Suppressor macrophage treated with lipopolysaccharide for 4 hours (primary cell): Measurements from ENCODE around the gene CLSTN2.
"Not testable (repeated sequence)": the region's sequence is repeated elsewhere in the genome, so short reads cannot be mapped to it uniquely, and the experiment has no call there.

Experiments used
- DNase-seq: peaks from one replicate; pipeline ENCODE4 v3.0.0-alpha.2; 2020

Gene CLSTN2

DNA sequence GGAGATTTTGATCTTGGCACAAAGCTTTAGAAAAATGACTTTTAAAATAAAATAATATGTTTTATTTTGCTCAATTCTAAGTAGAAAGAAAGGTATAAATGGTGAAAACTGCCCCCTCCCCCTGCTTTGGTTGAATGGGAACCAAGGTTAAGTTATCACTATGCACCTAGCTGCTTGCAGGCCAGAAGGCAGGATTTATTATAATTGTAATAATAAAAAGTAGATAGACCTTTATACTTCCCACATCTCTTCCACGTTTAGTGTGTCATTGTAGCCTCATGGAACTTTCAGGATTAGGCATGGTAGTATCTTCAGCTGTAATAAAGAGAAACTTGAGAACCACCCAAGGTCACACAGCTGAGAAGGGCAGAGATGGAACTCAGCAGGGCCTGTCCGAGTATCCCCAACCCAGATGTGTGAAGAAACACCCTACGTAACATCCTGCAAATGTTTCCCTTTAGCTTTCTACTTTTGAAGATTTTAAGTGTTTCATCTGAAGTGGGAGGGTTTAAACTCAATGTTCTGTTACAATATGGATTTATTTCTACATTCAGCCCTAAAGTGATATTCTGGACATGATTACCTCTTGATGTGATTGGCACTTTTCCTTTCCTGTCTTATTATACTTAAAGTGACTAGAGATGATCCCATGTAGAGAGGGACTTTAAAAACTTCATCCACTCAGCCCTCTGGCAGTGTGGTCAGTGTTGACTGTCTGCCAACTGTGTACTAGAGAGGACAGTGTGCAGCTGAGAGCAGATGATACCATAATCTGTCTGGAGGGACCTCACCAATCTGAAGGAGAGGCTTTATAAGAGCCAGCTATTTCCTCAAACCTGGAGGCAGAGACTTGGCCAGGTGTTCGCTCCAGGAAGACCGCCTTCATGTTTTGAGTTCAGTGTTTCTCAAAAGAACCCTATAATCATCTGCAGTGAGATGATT is 460.4 kb downstream of the CLSTN2 start:
- DNase-seq, result no peak

DNA sequence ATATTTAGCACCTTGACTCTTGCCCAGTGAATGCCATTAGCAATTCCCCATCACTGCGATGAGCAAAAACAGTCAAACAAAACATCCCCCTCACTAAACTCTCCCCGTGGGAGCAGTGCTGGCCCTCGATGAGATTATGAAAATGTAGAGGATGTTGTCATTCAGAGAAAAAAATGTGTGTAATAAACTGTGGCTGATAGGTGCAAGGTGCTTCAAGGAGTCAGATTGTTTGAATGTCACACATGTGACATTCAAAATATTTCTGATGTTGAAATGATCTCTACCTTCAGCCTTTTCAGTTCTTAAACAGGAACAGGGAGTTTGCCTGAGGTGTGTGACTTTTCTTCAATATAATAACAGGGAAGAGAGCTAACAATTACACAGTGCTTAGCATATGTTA is 461.1 kb downstream of the CLSTN2 start:
- DNase-seq, result no peak

DNA sequence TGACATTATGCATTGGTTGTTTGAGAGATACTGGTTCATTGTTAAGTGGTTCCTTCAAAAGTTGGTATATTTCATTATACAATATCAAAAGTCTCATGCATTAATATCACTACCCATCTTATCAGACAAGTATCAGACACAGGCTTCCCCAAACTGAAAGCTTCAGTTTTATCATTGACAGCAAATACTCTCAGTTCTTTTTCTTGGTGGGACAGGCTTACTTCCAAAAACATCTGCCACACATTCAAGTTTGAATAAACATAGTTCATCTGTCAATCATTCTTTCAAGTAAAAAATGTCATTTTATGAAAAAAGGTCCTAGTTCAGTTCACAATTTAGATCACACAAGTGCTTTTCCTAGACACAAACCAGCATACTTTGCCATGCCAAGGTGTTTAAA is 462.9 kb downstream of the CLSTN2 start:
- no peak for DNase-seq

DNA sequence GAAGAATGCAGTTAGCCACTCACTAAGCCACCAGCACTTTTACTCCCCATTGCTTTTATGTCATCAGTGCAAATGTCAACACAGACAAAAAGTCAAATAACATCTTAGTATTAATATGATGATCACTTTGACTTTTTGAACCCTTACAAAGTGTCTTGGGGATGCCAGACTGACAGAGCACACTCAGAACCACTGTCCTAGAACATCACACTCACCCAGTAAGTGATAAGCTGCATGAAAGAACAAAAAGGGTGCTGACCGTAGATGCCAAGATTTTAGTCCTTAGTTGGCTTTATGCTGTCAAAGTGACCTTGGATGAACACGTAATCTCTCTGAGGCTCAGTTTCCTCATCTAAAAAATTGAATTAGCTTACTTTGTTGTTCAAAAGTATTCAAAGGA is 463.4 kb downstream of the CLSTN2 start:
- no peak for DNase-seq

DNA sequence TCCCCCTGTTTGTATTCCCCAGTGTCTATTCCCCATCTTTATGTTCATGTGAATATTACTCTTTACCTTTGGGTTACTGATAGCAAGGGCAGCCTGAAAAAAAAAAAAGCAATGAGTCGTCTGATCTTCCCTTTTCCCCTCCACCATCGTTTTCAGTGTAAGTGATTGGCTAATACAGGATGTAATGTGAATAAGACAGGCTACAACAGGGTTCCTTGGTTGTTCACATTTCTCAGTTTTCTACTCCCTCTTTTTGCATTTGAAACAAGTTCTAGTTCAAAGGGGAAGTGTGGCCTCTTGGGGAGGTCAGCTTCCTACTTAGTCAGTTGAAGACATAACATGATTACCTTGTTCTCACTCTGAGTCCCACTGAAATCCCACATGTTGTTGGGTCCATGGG is 464.9 kb downstream of the CLSTN2 start:
- DNase-seq, result peak; percentile 37

DNA sequence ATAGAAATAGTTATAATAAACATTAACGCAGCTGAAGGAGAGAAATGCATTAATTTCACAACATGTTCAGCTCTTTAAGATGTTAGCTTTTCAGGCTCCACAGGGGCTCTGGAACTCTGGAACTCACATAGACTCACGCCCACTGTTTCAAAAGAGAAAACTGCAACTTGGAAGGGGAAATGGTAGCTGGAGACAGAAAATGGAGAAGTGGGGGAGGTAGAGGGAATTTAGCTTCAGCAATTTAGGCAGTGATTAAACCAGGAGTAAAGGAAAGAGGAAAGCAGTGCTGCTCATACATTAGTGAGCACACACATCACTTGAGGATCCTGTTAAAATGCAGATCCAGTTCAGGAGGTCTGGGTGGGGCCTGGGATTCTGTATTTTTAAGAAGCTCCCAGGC is 468.1 kb downstream of the CLSTN2 start:
- peak; percentile 50 for DNase-seq

DNA sequence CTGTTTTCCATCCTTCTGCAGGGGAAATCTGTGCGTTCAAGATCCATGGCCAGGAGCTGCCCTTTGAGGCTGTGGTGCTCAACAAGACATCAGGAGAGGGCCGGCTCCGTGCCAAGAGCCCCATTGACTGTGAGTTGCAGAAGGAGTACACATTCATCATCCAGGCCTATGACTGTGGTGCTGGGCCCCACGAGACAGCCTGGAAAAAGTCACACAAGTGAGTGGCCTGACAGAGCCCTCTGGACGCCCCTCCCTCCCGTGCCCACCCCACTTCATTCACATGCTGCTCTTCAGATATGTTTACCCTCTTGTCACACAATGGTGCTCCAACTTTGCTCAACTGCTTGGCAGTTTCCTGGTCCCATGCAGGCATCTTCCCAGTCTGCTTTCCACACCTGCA is 468.6 kb downstream of the CLSTN2 start:
- no peak for DNase-seq

DNA sequence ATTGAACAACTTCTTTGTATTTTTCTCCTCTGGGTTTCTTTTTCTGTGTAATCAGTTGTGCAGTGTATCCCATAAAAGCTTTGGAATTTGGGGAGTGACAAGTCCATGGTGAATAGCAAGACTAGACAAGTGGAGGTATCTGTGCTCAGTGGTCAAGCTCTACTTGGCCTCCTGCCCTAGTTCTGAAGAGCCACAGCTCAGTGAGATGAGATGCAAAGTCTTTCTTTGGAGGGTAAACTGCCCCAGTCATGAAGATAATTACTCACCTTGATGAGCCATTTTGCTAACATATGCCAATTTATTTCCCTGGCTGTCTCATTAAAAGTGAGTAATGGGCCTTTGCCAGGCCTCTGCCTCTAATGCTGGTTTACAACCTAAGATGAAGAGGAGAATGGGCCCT is 471.7 kb downstream of the CLSTN2 start:
- DNase-seq, result no peak

DNA sequence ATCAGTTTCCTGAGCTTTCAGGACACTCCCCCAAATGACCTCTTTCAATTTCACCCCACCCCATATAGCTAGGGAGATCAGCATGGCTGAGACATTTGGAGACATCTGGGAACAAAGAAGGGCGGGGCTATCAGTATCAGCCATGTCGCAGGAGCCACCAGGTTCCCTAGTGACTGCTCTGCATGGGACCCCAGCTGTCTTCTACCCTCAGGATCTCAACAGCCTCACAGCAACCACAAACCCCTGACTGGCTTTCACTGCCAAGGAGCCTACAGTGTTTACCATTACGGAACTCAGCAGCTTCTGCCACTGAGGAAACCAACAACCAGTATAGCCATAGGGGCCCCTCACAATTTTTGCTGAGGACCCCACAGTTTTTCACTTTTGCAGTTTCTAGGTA is 473.3 kb downstream of the CLSTN2 start:
- DNase-seq, result no peak

DNA sequence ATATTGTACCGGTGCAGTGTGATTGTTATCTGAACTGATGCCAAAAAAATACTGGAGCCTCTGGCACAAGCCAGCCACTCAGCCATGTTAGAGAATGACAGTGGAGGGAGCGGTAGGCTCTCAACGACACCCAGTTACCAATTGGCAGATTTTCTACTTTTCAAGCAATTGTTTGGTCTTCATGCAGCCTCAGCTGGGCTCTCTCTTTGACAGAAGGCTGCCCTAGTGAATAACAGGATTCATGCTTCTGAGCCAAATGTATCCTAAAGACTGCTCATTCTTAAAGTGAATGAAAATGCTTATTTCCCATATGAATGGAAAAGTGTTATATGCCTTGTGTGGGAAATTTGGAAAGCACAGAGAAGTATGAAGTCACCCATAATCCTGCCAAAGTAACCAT is 481.7 kb downstream of the CLSTN2 start:
- DNase-seq, result no peak

DNA sequence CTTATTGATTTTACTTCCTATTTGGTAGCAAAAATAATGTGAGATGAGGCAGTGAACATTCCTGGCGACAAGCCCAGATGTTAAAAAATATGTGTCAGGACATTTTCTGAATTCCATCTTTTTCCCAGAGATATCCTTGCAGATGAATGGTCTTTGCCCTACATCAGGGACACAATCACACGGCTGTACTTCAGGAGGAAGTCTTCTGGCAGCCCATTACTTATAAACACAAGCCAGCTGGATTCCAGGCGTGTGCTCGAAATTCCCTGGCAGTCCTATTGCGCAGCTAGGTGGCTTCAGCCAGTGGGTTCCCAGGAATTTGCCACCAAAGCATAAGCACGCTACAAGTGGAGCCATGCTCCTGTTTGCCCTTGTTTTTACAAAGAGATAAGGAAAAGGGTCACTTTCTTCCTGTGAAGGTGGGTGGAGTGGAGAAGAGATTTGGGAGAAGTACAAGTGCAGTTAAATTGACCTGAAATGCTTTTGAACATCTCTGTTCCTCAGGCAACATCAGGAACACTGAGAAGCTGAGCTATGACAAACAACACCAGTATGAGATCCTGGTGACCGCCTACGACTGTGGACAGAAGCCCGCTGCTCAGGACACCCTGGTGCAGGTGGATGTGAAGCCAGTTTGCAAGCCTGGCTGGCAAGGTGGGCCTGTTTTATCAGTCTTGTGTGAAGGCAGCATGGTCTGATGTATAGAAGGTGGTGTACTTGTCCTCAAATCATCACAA is 485.8 kb downstream of the CLSTN2 start:
- DNase-seq, result no peak

DNA sequence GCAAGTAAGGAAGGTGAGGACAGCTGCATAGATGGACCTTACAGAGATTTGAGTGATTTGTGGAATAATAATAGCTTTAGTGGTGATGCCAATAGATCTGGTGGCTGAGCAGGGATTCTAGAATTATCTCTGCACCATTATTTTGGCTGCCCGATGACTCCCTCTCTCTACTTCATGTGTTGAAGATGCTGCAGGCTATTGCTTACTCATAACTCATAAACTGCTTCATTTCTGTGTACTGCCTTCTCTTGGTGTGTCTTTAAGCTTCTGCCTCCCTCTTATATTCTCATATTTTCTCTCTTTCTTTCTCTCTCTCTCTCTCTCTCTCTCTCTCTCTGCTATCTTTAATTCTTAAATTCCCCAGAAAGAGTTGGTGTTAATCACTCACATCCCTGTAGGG is 486.9 kb downstream of the CLSTN2 start:
- DNase-seq, result no peak

DNA sequence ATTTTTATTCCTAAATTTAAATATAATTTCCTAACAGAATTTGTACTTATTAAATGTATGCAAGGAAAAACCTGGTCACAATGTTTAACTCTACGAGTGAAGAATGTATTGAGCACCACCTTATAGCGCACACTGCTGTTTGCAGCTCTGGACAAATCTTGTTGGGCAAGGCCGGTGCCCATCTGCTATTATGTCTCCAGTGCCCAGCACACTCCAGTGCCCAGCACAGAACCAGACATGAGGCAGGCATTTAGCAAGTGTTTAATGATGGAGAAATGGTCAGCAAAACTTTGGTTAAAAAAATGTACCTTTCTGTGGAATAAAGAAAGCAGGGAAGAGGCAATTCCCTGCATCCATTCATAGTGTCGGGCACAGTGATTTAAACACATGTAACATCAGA is 488.2 kb downstream of the CLSTN2 start:
- DNase-seq, result no peak

DNA sequence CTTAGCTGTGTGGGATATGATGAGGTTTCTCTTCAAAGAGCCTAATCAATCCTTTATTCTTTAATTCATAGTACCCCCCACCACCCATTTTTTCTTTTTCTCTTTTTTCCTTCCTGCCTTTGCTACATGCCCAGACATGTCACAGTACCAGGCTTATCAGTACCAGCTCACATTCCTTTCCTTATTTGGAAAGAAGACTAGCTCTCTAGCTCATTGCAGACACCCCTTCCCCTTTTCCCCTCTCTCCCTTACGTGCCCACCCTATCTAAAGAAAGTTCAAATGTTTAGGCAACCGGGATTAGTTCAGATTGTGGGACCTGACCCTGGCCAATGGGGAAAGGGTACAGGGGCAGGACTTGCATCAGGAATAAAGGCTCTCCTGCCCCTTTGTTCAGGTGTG is 488.6 kb downstream of the CLSTN2 start:
- DNase-seq, result not testable (repeated sequence)

DNA sequence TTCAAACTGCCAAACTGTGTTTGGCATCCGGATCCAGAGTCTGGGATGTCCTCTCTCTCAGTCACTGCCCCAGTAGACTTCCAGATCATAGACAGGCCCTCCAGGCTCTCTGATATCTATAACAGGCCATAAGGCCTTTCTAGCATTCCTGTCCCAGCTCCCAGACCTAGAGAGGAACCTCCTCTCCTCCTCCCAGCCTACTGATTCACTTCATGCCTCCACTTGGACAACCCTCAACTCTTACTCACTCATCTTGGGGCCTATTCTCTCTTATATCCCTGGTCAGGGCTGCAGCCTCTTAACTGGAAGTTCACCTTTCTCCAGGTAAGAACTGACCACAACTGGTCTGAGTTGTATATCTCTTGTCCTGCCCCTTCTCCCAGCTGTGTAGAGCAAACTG is 489.2 kb downstream of the CLSTN2 start:
- DNase-seq, result no peak

DNA sequence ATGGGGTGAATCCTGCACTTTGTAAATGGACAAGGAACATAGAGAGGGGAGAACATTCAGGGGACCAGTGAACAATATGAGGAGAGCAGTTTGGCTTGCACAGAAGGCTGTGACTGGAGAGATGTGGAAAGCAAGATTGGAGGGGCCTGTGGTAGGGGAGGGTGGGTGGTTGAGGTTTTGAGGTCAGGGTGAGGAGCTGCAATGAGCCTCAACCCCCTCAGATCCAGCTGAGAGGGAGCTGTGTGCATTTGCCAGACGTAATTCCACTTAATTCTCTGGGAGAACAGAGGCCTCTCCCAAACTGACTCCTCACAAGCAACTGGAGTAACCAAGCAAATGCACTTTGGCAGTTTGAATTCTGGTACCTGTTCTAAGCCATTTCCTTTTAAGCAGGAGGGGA is 489.7 kb downstream of the CLSTN2 start:
- DNase-seq, result no peak

DNA sequence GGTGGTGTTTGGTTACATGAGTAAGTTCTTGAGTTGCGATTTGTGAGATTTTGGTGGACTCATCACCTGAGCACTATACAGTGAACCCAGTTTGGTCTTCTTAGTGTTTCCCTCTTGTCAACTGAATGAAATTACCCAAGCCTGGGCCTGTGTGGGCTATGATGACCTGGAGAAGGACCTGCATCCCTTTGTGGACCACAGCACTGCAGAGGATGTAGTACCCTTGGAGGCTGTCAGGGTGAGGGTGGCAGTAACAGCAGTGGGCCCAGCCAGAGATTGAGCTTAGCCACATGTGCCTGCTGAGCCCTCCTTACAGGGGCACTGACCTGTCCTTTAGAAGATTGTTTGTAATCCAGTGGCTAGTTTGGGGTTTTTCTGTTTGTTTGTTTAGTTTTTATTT is 492.8 kb downstream of the CLSTN2 start:
- no peak for DNase-seq

DNA sequence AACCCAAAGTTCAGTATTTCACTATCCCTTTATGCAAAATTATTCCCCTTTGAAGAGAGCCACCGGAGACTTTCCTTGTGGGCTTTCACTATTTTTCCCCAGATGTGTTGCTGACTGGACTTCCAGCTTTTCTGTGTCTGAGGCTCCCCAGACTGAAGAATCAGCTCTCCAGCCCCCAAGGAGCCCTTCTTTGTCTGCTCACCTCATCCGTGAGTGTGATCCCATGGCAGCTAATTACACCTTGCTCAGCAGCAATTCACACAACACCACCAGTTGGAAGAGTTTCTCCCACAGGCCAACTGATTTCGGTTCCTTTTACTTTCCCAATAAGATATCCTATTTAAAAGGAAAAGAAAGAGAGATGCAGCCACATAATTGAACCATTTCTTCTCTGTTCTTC is 493.4 kb downstream of the CLSTN2 start:
- no peak for DNase-seq

DNA sequence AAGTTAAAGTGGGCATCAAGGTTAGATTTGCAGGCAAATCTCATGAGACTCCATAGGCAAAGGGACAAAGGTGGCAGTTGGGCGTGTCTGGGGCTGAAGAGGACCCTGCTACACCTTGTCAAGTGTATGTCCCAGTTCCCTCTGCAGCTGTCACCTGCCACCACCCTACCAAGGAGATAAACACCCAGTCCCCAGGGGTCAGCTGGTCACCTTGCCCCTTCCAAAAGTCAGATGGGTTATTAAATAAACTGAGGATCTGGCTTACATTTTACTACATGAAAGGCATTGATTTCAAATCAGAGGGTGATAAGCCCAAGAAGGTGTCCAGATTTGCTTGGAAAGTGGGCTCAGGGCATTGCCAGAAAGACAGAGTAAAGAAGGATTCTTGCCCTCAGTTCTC is 494.8 kb downstream of the CLSTN2 start:
- no peak for DNase-seq

DNA sequence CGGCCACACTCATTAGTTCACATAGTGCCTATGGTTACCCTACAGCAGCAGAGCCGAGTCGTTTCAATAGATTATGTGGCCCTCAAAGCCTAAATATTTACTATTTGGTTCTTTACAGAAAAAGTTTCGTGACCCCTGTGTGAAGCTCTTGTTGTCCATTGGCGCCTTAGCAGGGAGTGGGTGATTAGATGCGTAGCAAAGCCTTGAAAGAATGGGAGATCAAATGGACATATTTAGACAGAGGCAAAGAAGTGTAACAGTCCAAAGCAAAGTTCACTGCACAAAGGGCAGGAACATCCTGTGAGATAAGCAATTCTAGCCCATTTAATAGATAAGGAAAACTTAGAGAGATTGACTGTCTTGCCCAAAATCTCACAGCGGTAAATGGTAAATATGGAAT is 495.5 kb downstream of the CLSTN2 start:
- no peak for DNase-seq

DNA sequence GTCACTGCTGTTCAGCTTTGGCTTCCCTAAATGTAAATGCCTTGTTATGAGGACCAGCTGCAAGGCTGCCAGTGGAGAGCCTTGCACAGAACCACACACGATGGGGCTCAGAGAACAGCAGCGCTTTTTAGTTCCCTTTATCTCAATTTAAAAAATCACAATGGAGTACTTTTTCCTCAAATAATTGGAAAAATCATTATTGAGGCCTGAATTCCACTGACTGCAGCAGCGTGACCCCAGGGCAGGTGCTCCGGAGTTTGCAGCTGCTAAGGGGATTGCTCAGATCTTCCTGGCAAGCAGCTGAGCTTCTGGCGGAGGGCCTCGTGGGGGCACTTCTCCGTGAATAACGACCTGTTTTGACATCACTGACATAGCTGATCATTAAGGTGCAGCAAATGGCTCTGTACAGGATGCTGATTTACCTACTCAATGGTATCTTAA is 497.3 kb downstream of the CLSTN2 start:
- no peak for DNase-seq

DNA sequence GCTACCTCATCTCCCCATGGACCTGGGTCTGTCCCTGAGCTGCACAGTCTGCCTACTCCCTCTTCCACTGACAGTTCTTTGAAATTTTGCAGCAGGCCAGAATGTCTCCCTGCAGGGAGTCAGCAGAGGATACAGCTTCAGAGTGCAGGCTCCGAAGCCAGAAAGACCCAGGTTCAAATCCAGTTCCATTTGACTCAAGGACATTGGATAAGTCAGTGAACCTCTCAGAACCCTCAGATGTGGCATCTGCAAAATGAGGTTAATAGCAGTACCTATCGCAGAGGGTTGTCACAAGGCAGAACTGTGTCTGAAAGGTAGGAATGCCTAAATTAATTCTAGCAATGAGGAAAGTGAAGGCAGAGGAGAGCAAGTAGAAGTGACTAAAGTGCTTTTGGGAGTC is 498.4 kb downstream of the CLSTN2 start:
- DNase-seq, result no peak

DNA sequence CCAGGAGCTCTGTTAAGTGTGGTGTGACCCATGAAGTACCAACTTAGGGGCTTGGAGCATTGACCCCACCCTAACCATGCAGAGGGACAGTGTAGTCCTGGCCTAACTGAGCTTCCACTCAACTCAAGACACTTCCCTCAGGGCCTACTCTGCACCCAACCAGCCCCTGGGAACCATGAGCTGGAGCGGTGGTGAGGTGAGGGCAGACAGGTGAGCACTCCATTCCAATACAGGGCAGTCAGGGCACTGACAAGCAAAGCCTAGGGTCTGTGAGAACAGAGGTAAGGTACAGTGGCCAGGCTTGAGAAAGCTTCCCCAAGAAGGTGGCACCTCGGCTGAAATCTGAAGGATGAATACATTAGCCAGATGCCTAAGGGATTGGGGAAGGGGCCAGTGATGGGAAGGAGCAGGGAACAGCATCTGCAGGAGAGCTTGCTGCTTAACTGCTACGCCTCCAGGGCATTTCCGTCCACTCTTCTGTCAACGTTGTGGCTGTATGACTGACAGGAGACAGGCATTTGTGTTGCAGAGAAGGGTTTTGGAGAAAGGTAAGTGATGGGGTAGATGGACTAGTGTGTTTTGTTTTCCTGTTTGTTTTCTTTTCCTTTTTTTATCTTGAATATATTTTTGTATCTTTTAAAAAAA is 499.4 kb downstream of the CLSTN2 start:
- DNase-seq, result no peak

DNA sequence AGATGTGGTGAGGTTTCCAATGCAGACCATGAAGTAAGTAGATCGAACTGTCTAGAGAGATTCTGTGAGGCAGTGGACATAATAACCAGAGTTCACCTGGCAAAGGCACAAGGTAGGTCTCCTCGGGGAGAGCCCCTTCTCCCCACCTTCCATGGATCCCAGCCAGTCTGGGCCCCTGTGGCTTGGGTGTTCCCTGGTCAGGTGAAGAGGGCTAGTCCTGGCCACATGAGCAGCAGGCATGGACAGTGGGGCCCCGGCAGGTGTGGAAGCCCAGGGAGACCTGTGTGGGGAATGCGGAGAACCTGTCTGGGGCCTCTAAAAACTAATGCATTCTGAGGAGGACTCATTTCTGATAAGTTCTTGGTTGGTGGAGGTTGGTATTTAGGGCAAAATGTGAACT is 501.4 kb downstream of the CLSTN2 start:
- no peak for DNase-seq
